Mesenchymal stem cell (in vitro differentiated cells and primary cell): ENCODE data around the gene FEM1B.

Source experiments
- DNase-seq: peaks from one replicate; pipeline ENCODE4 v3.0.0-alpha.2; 2013
- H2AFZ ChIP-seq: one replicate; pipeline ENCODE4 v1.6.1; 2013; ENCODE audit warnings: low read depth, mild to moderate bottlenecking, control low read depth, inconsistent platforms, low read length, moderate library complexity
- H2AK5ac ChIP-seq: 2 replicates; pipeline ENCODE4 v1.6.1; 2013; ENCODE audit warnings: low read length, moderate library complexity, mild to moderate bottlenecking, inconsistent platforms; ENCODE audit not compliant: severe bottlenecking
- H2BK120ac ChIP-seq: one replicate; pipeline ENCODE4 v1.6.1; 2013; ENCODE audit warnings: low read depth, mild to moderate bottlenecking, inconsistent platforms, low read length, moderate library complexity
- H2BK12ac ChIP-seq, 2 experiments: one replicate each; pipeline ENCODE4 v1.6.1; 2013; ENCODE audit warnings: inconsistent platforms in 2 of 2, low read length in 2 of 2, mild to moderate bottlenecking in 2 of 2, moderate library complexity in 2 of 2, control low read depth in 1 of 2
- H2BK15ac ChIP-seq: one replicate; pipeline ENCODE4 v1.6.1; 2013; ENCODE audit warnings: mild to moderate bottlenecking, low read depth, inconsistent platforms; ENCODE audit not compliant: poor library complexity, severe bottlenecking
- H2BK5ac ChIP-seq: 2 replicates; pipeline ENCODE4 v1.6.1; 2013; ENCODE audit warnings: low read depth, mild to moderate bottlenecking, low read length, control low read depth, inconsistent platforms; ENCODE audit not compliant: poor library complexity, severe bottlenecking
- H3K14ac ChIP-seq, 2 experiments: one replicate each; pipeline ENCODE4 v1.6.1; 2013; ENCODE audit warnings: inconsistent platforms in 2 of 2, low read length in 2 of 2, control low read depth in 1 of 2, mild to moderate bottlenecking in 1 of 2, moderate library complexity in 1 of 2
- H3K18ac ChIP-seq, 2 experiments: one replicate each; pipeline ENCODE4 v1.6.1; 2013; ENCODE audit warnings: inconsistent platforms in 2 of 2, low read length in 2 of 2, control low read depth in 1 of 2, low read depth in 1 of 2, mild to moderate bottlenecking in 1 of 2
- H3K23ac ChIP-seq, 2 experiments: one replicate each; pipeline ENCODE4 v1.6.1; 2013; ENCODE audit warnings: inconsistent platforms in 2 of 2, low read length in 2 of 2, mild to moderate bottlenecking in 2 of 2, moderate library complexity in 2 of 2, control low read depth in 1 of 2
- H3K27ac ChIP-seq: 2 replicates; pipeline ENCODE4 v1.5.1; 2013; ENCODE audit warnings: mild to moderate bottlenecking, moderate library complexity, low read length, control low read depth, inconsistent platforms; ENCODE audit not compliant: poor library complexity, severe bottlenecking
- H3K27me3 ChIP-seq, 2 experiments: 2 replicates each; pipeline versions ENCODE4 v1.6.1 to v1.7.0; 2013; ENCODE audit warnings: low read length in 2 of 2, mild to moderate bottlenecking in 2 of 2, moderate library complexity in 2 of 2, control low read depth in 1 of 2, inconsistent platforms in 1 of 2; ENCODE audit not compliant: control insufficient read depth in 1 of 2, insufficient read depth in 1 of 2
- H3K36me3 ChIP-seq, 2 experiments: 2 replicates each; pipeline versions ENCODE4 v1.6.1 to v1.7.0; 2013; ENCODE audit warnings: low read length in 2 of 2, control low read depth in 1 of 2, inconsistent platforms in 1 of 2, low read depth in 1 of 2, mild to moderate bottlenecking in 1 of 2; ENCODE audit not compliant: insufficient read depth in 2 of 2, control insufficient read depth in 1 of 2
- H3K4ac ChIP-seq, 2 experiments: one replicate each; pipeline ENCODE4 v1.6.1; 2013; ENCODE audit warnings: inconsistent platforms in 2 of 2, low read length in 2 of 2, mild to moderate bottlenecking in 2 of 2, moderate library complexity in 2 of 2, control low read depth in 1 of 2, low read depth in 1 of 2
- H3K4me1 ChIP-seq: 2 replicates; pipeline ENCODE4 v1.6.1; 2013; ENCODE audit warnings: low read depth, low read length, control low read depth; ENCODE audit not compliant: control insufficient read depth, insufficient read depth
- H3K4me2 ChIP-seq: 2 replicates; pipeline ENCODE4 v1.6.1; 2013; ENCODE audit warnings: low read length, mild to moderate bottlenecking, inconsistent platforms; ENCODE audit not compliant: poor library complexity, severe bottlenecking
- H3K4me3 ChIP-seq, 2 experiments: 2 replicates each; pipeline versions ENCODE4 v1.5.1 to v1.7.0; 2013; ENCODE audit warnings: low read length in 2 of 2, mild to moderate bottlenecking in 2 of 2, control low read depth in 1 of 2, low read depth in 1 of 2; ENCODE audit not compliant: insufficient read depth in 1 of 2
- H3K79me1 ChIP-seq: replicated peaks from 2 replicates; pipeline ENCODE4 v1.6.1; 2013; ENCODE audit warnings: mild to moderate bottlenecking, control low read depth, low read length, inconsistent platforms; ENCODE audit not compliant: poor library complexity, severe bottlenecking
- H3K9ac ChIP-seq: 2 replicates; pipeline ENCODE4 v1.7.0; 2013; ENCODE audit warnings: mild to moderate bottlenecking, low read length, moderate library complexity
- H3K9me3 ChIP-seq: 2 replicates; pipeline ENCODE4 v1.7.0; 2013; ENCODE audit warnings: mild to moderate bottlenecking, low read length; ENCODE audit not compliant: control insufficient read depth
- H4K8ac ChIP-seq: one replicate; pipeline ENCODE4 v1.6.1; 2013; ENCODE audit warnings: inconsistent platforms, mild to moderate bottlenecking, low read length, moderate library complexity
- H4K91ac ChIP-seq: one replicate; pipeline ENCODE4 v1.6.1; 2013; ENCODE audit warnings: mild to moderate bottlenecking, low read length, inconsistent platforms
- WGBS: methylation state at CpG from one replicate; pipeline ENCODE4 v1.1.7; 2013; ENCODE audit warnings: mixed read lengths; 5-methylcytosine and 5-hydroxymethylcytosine counted together

The FEM1B gene

GRCh38 chr15:68336516-68336915 is 59.0 kb downstream of the FEM1B start:
- H3K9me3 ChIP-seq, result no peaks in the 10 kb centered on the region
- H2AK5ac ChIP-seq, result no peak overlapping the region
- H3K4me1 ChIP-seq, result peaks cover 42% of the 10 kb centered on the region
- no peak overlapping the region for H2BK5ac ChIP-seq
- H4K91ac ChIP-seq, result no peak overlapping the region
- no peak overlapping the region for H3K4ac ChIP-seq
- H2BK12ac ChIP-seq, result no peak overlapping the region
- no peak overlapping the region for H3K23ac ChIP-seq
- H3K4me3 ChIP-seq, result no peak overlapping the region
- WGBS, result 89% methylated on average over 7 of the region's 7 CpGs
- no peak overlapping the region for H2BK120ac ChIP-seq
- no peak overlapping the region for H3K27ac ChIP-seq
- no peak overlapping the region for H3K18ac ChIP-seq
- H3K4me2 ChIP-seq, result no peak overlapping the region
- H3K14ac ChIP-seq, result no peak overlapping the region
- H4K8ac ChIP-seq, result no peak overlapping the region
- peaks cover 3 to 79% of the 10 kb centered on the region in 2 experiments for H3K36me3 ChIP-seq
- H2AFZ ChIP-seq, result no peak overlapping the region
- peaks cover 0 to 14% of the 10 kb centered on the region in 2 experiments for H3K27me3 ChIP-seq
- no peak for DNase-seq
- H3K79me1 ChIP-seq, result peaks cover 3% of the 10 kb centered on the region
- H3K9ac ChIP-seq, result no peak overlapping the region
- H2BK15ac ChIP-seq, result no peak overlapping the region

- Histone ChIP-seq H3K27ac (no peak overlapping the region), H3K4me3 (no peak overlapping the region), H3K14ac (no peak overlapping the region), H3K23ac (no peak overlapping the region), H2BK120ac (peak overlapping the region; percentile 24), H3K9ac (no peak overlapping the region), H3K27me3 (peaks cover 0 to 10% of the 10 kb centered on the region in 2 experiments), H2BK12ac (no peak overlapping the region), H3K79me1 (peaks cover 9% of the 10 kb centered on the region), H3K36me3 (peaks cover 0 to 82% of the 10 kb centered on the region in 2 experiments), H2AFZ (no peak overlapping the region), H3K18ac (no peak overlapping the region), H2BK5ac (no peak overlapping the region), H3K4ac (no peak overlapping the region), H4K8ac (no peak overlapping the region), H2BK15ac (peak overlapping the region; percentile 32), H3K9me3 (no peaks in the 10 kb centered on the region), H4K91ac (peak overlapping the region; percentile 18), H2AK5ac (no peak overlapping the region), H3K4me2 (no peak overlapping the region), H3K4me1 (peaks cover 44% of the 10 kb centered on the region)
- WGBS, result 78% methylated on average over 6 of the region's 6 CpGs
- DNase-seq, result peak; percentile 20
Observed at GRCh38 chr15:68337826-68338225, 60.3 kb downstream of the FEM1B start.

- Histone ChIP-seq H2BK12ac (no peak overlapping the region), H3K27me3 (peaks cover 0 to 10% of the 10 kb centered on the region in 2 experiments), H3K9me3 (no peaks in the 10 kb centered on the region), H2AK5ac (no peak overlapping the region), H3K4ac (no peak overlapping the region), H2AFZ (no peak overlapping the region), H3K4me3 (no peak overlapping the region), H3K23ac (no peak overlapping the region), H2BK120ac (no peak overlapping the region), H2BK15ac (no peak overlapping the region), H3K18ac (no peak overlapping the region), H3K4me1 (peaks cover 34% of the 10 kb centered on the region), H3K9ac (no peak overlapping the region), H3K36me3 (peaks cover 0 to 87% of the 10 kb centered on the region in 2 experiments), H3K27ac (no peak overlapping the region), H2BK5ac (no peak overlapping the region), H3K14ac (no peak overlapping the region), H3K4me2 (no peak overlapping the region), H4K91ac (no peak overlapping the region), H4K8ac (no peak overlapping the region), H3K79me1 (peaks cover 12% of the 10 kb centered on the region)
- WGBS, result 98% methylated on average over 10 of the region's 10 CpGs
- DNase-seq, result no peak
Observed at GRCh38 chr15:68339481-68339880, 61.9 kb downstream of the FEM1B start.

GRCh38 chr15:68340726-68341671 is 63.5 kb downstream of the FEM1B start:
- peak overlapping the region; percentile 19 for H2BK120ac ChIP-seq
- no peak overlapping the region for H2AK5ac ChIP-seq
- peak overlapping the region; percentile 6 to 40 for H2BK12ac ChIP-seq
- peaks cover 12% of the 10 kb centered on the region for H3K79me1 ChIP-seq
- DNase-seq, result peak; percentile 62
- peak overlapping the region in 1 of 2 experiments; percentile 17 for H3K23ac ChIP-seq
- 50% methylated on average over 13 of the region's 15 CpGs for WGBS
- H4K8ac ChIP-seq, result peak overlapping the region; percentile 56
- peaks cover 20% of the 10 kb centered on the region for H3K4me1 ChIP-seq
- no peak overlapping the region for H3K27ac ChIP-seq
- no peak overlapping the region for H2BK5ac ChIP-seq
- H3K4me2 ChIP-seq, result peak overlapping the region; percentile 14
- no peak overlapping the region for H3K14ac ChIP-seq
- H3K36me3 ChIP-seq, result peaks cover 0 to 89% of the 10 kb centered on the region in 2 experiments
- H4K91ac ChIP-seq, result peak overlapping the region; percentile 73
- H3K18ac ChIP-seq, result peak overlapping the region; percentile 41 to 68
- no peak overlapping the region for H3K9ac ChIP-seq
- peak overlapping the region; percentile 42 to 64 for H3K4ac ChIP-seq
- H2BK15ac ChIP-seq, result no peak overlapping the region
- no peak overlapping the region for H2AFZ ChIP-seq
- peaks cover 0 to 10% of the 10 kb centered on the region in 2 experiments for H3K27me3 ChIP-seq
- H3K9me3 ChIP-seq, result no peaks in the 10 kb centered on the region
- no peak overlapping the region for H3K4me3 ChIP-seq
